Endothelial cell (in vitro differentiated cells): ENCODE data around the gene CAPN8. TPM values are rescaled to one million over a fixed set of nuclear protein-coding genes. Genes with fewer than 3 reads are reported as not detected.
A peak's percentile ranks its signal among the peaks of the same experiment; 100 is the strongest.

ENCODE experiments used
- DNase-seq: peaks from one replicate; pipeline ENCODE4 v3.0.0; 2021; ENCODE audit warnings: low spot score
- H3K27ac Mint-ChIP-seq: one replicate; pipeline ENCODE4 v1.8.0; 2021; ENCODE audit warnings: mixed read lengths, inconsistent platforms; ENCODE audit not compliant: unreplicated experiment
- H3K27me3 Mint-ChIP-seq: one replicate; pipeline ENCODE4 v1.8.0; 2021; ENCODE audit warnings: mild to moderate bottlenecking, moderate library complexity, mixed read lengths, inconsistent platforms; ENCODE audit not compliant: unreplicated experiment
- H3K36me3 Mint-ChIP-seq: one replicate; pipeline ENCODE4 v1.8.0; 2021; ENCODE audit warnings: mild to moderate bottlenecking, low read depth, mixed read lengths, inconsistent platforms; ENCODE audit not compliant: unreplicated experiment
- H3K4me1 Mint-ChIP-seq: one replicate; pipeline ENCODE4 v1.8.0; 2021; ENCODE audit warnings: mild to moderate bottlenecking, mixed read lengths, inconsistent platforms; ENCODE audit not compliant: unreplicated experiment
- H3K4me3 Mint-ChIP-seq: one replicate; pipeline ENCODE4 v1.8.0; 2021; ENCODE audit warnings: mild to moderate bottlenecking, mixed read lengths, inconsistent platforms; ENCODE audit not compliant: unreplicated experiment
- H3K9me3 Mint-ChIP-seq: one replicate; pipeline ENCODE4 v1.8.0; 2021; ENCODE audit warnings: mixed read lengths, inconsistent platforms; ENCODE audit not compliant: unreplicated experiment
- CTCF ChIP-seq: fragments of 200-600 bp; sonication (generic); IDR thresholded peaks from one replicate; pipeline ENCODE4 v1.5.0; 2021; ENCODE audit warnings: antibody characterized with exemption; ENCODE audit not compliant: unreplicated experiment
- total RNA-seq: library from RNA; stranded (reverse); fragmentation: NEBNext Ultra II Directional; extraction: Animal tissue kit (Norgen Biotek cat#: 25700); gene quantifications from one replicate; pipeline ENCODE4 v1.2.1, GENCODE V29; 2021; ENCODE audit not compliant: unreplicated experiment

The CAPN8 gene
- total RNA-seq, 1 donor from 2014 or later: 0.13 TPM

DNA sequence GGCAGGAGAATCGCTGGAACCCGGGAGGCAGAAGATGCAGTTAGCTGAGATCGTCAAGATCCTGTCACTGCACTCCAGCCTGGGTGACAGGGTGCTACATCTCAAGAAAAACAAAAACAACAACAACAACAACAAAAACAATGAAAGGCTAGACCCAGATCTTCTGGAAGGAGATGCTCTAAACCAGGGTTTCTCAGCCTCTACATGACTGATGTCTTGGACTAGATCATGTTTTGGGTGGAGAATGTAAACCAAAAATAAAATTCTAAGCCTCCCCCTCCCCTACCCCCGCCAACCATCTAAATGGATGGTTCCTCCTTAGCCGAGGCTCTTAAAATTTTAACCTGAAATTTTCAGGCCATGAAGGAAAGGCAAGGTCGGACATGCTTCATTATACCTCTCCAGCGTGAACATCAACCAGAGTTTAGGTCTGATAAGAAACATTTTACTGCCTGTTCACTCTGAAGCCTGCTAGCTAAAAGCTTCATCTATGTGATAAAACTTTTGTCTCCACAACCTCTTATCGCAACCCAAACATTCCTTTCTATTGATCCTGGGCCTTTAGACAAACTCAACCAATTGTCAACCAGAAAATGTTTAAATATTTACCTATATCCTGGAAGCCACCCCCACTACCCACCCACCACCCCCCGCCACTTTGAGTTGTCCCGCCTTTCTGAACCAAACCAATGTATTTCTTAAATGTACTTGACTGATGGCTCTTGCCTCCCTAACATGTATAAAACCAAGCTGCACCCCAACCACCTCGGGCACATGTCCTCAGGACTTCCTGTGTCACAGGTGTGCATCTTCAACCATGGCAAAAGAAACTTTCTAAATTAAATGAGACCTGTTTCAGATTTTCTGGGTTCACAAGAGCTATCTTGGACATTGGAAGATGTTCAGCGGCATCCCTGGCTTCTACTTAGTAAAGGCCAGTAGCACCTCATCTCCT, 45.0 kb upstream of the CAPN8 start:
- no peak for DNase-seq
- Mint-ChIP-seq H3K36me3 (peaks cover 7% of the 10 kb centered on the region), H3K27ac (no peak overlapping the region), H3K4me1 (peaks cover 71% of the 10 kb centered on the region), H3K27me3 (peaks cover 10% of the 10 kb centered on the region), H3K9me3 (no peaks in the 10 kb centered on the region), H3K4me3 (no peak overlapping the region)
- no peak for TF ChIP-seq CTCF

- no peak for TF ChIP-seq CTCF
- Mint-ChIP-seq H3K9me3 (no peaks in the 10 kb centered on the region), H3K4me1 (peaks cover 68% of the 10 kb centered on the region), H3K27me3 (peaks cover 4% of the 10 kb centered on the region), H3K27ac (peak overlapping the region; percentile 97), H3K4me3 (no peak overlapping the region), H3K36me3 (peaks cover 7% of the 10 kb centered on the region)
- no peak for DNase-seq
Observed at GRCh38 chr1:223709598-223709997, 44.1 kb upstream of the CAPN8 start.

DNA sequence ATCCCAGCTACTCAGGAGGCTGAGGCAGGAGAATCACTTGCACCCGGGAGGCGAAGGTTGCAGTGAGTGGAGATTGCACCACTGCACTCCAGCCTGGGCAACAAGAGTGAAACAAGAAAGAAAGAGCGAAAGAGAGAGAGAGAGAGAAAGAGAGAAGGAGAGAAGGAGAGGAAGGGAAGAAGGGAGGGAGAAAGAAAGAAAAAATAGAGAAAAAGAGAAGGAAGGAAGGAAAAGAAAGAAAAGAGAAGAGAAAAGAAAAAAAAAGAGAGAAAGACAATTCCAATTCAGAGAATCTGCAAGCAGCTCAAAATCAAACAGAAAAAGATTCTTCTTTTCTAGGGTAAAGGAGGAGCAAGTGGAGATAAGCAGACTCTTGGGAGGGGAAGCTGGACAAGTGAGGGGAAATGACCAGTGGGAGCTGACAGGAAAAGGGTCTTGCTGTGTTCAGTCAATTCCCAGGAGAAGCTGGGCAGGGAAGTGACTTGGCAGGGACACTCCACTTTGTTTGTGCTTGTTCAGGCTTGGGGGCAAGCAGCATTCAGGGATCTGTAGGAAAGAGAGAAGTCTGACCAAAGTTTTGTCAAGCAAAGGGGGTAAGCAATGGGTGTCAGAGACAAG, 43.3 kb upstream of the CAPN8 start:
- peak overlapping the region; percentile 97 for H3K27ac Mint-ChIP-seq
- no peaks in the 10 kb centered on the region for H3K9me3 Mint-ChIP-seq
- peaks cover 3% of the 10 kb centered on the region for H3K36me3 Mint-ChIP-seq
- peak overlapping the region; percentile 35 for H3K4me3 Mint-ChIP-seq
- H3K4me1 Mint-ChIP-seq: peaks cover 64% of the 10 kb centered on the region
- peak; percentile 24 for DNase-seq
- peaks cover 3% of the 10 kb centered on the region for H3K27me3 Mint-ChIP-seq
- TF ChIP-seq CTCF: no peak

- TF ChIP-seq CTCF: no peak
- H3K36me3 Mint-ChIP-seq: no peaks in the 10 kb centered on the region
- H3K27ac Mint-ChIP-seq: peak overlapping the region; percentile 32
- peaks cover 58% of the 10 kb centered on the region for H3K4me1 Mint-ChIP-seq
- DNase-seq: no peak
- peaks cover 3% of the 10 kb centered on the region for H3K27me3 Mint-ChIP-seq
- no peaks in the 10 kb centered on the region for H3K9me3 Mint-ChIP-seq
- H3K4me3 Mint-ChIP-seq: peak overlapping the region; percentile 57
Observed at GRCh38 chr1:223708001-223708359, 42.5 kb upstream of the CAPN8 start.
